ENCODE results near the gene ZNF438.
"Not testable (repeated sequence)": the region's sequence is repeated elsewhere in the genome, so short reads cannot be mapped to it uniquely, and the experiment has no call there.

The ZNF438 gene

GRCh38 chr10:30990351-30990750 is 41.3 kb downstream of the ZNF438 start:
- no peak for DNase-seq (ENCODE audit: low read depth in 3 of 3, low spot score in 1 of 3)

- no peak for DNase-seq (ENCODE audit: low read depth in 3 of 3, low spot score in 1 of 3)
These were observed 42.7 kb downstream of the ZNF438 start for GRCh38 chr10:30988831-30989435.

GRCh38 chr10:30987463-30987862 is 44.2 kb downstream of the ZNF438 start:
- no peak for DNase-seq (ENCODE audit: low read depth in 3 of 3, low spot score in 1 of 3)

DNA sequence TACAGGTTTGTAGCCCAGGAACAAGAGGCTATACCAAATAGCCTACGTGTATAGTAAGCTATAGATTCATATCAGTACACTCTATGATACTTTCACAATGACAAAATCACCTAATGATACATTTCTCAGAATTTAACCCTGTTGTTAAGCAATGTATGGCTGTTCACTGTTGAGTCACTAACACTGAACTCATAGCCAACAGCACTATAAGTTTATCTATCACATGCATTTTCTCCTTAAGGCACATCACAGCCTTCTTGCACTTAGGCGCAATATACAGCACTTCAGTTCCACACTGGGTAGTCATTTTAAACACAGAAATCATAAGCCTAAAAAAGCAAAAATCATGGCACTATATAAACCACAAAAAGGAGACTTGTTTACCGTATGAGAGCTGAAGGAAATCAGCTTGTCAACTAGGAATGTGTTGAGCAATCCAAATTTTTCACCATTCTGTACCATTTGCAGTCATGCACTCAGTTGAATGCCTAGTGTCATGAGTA is 45.6 kb downstream of the ZNF438 start:
- DNase-seq (ENCODE audit: low read depth in 3 of 3, low spot score in 1 of 3) = no peak

GRCh38 chr10:30985512-30985911 is 46.2 kb downstream of the ZNF438 start:
- DNase-seq (ENCODE audit: low read depth in 3 of 3, low spot score in 1 of 3) = no peak

GRCh38 chr10:30984563-30985328 is 46.9 kb downstream of the ZNF438 start:
- no peak for DNase-seq (ENCODE audit: low read depth in 3 of 3, low spot score in 1 of 3)

DNA sequence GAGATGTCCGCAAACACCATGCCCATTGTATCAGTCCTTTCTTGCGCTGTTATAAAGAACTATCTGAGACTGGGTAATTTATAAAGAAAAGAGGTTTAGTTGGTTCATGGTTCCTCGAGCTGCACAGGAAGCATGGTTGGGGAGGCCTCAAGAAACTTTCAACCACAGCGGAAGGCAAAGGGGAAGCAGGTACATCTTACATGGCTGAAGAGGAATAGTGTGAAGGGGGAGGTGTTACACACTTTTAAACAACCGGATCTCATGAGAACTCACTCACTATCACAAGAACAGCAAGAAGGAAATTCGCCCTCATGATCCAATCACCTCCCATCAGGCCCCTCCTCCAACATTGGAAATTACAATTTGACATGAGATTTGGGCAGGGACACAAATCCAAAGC is 48.5 kb downstream of the ZNF438 start:
- not testable (repeated sequence) for DNase-seq (ENCODE audit: low read depth in 3 of 3, low spot score in 1 of 3)

DNA sequence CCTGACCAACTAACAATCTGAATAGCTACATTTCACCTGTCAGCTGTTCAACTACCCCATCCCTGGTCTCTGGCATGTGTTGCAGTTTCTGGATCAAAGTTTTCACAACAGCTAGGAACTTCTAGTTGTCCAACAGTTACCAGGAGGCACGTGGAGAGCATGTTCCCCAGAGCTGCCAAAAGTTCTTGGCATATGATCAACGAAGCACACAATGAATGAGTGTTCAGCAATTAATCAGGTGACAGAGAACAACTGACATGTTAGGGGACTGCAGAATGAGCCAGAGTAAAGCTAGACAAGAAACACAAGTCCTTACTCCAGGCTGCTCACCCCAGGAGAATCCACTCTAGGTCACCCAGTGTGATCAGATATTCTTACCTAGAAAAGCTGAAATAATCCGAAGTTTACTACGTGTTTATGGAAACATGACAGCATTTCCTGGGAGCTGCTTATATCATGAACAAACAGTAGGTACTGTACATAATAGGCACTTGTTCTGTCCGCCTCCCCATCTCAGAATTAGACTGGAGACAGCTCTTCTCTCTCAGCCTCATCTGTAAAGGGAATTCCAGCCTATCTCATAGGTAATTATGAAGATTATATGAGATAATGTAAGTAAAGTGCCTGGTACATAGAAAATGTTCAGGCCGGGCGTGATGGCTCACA is 50.6 kb downstream of the ZNF438 start:
- DNase-seq (ENCODE audit: low read depth in 3 of 3, low spot score in 1 of 3) = no peak

- no peak for DNase-seq (ENCODE audit: low read depth in 3 of 3, low spot score in 1 of 3)
These were observed 51.7 kb downstream of the ZNF438 start for GRCh38 chr10:30979956-30980355.

- no peak for DNase-seq (ENCODE audit: low read depth in 3 of 3, low spot score in 1 of 3)
These were observed 52.8 kb downstream of the ZNF438 start for GRCh38 chr10:30978843-30979242.

DNA sequence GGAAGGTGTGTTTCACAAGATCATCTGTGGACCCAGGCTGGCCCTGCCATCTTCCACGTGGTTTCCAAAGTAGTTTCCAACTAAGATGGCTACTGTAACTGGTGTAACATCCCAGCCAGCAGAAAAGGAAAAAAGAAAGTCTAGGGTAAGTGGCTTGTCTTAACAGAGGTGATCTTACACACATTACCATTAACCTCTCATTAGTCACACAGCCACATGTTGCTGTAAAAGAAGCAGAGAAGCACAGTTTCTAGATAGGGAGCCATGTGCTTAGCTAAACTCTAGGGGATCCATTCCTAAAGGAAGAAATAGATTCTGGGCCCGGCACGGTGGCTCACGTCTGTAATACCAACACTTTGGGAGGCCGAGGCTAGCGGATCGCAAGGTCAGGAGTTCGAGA is 54.3 kb downstream of the ZNF438 start:
- no peak for DNase-seq (ENCODE audit: low read depth in 3 of 3, low spot score in 1 of 3)

- DNase-seq (ENCODE audit: low read depth in 3 of 3, low spot score in 1 of 3) = no peak
These were observed 56.8 kb downstream of the ZNF438 start for GRCh38 chr10:30974773-30975415.

GRCh38 chr10:30974355-30974754 is 57.3 kb downstream of the ZNF438 start:
- no peak for DNase-seq (ENCODE audit: low read depth in 3 of 3, low spot score in 1 of 3)

GRCh38 chr10:30973737-30974136 is 57.9 kb downstream of the ZNF438 start:
- no peak for DNase-seq (ENCODE audit: low read depth in 3 of 3, low spot score in 1 of 3)

DNA sequence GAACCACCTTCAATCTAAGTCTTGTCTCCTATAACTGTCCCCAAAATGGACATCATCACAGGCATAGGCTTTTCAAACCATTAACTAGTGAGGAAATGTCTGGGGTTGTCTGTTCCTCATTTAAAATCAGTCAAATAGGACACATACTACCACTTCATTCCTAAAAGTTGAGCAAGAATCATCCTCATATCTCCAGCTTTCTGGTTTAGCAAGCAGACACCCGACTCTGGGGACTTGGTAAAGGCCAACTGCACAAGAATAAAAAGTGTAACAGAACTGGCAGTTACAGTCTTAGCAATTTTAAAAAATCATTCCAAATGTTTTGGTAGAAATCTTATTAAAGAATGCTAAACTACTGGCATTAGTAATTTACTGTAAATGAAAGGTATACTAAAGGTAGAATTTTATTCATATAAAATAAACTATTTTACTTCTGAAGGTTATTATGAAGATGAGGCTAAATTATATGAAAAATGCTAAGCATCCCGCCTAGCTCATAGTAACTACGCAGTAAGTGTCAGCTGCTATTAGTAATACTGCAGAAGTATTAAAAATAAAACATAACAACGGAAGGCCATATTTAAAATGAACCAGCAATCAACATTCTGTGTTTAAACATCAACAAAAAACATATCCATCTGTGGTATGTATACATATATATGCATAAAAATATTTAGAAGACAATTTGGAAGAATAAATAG is 60.8 kb downstream of the ZNF438 start:
- no peak for DNase-seq (ENCODE audit: low read depth in 3 of 3, low spot score in 1 of 3)

DNA sequence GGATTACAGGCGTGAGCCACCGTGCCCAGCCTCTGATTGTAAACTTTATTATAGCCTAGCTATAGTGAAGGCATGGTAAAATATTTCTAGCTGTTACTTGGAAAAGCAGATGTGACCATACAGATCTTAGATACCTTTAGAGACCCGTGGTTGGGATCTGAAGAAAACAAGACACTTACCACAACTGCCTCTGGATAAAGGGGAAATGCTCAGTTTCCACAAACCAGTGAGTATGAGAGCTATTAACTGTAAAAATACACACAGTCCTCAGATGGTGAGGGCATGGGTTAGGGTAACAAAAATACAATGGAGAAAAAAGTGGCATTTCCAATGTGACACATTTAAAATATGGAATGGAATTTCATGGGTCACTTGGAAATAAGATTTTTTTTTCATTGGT is 63.0 kb downstream of the ZNF438 start:
- no peak for DNase-seq (ENCODE audit: low read depth in 3 of 3, low spot score in 1 of 3)

GRCh38 chr10:30967650-30968410 is 63.8 kb downstream of the ZNF438 start:
- DNase-seq (ENCODE audit: low read depth in 3 of 3, low spot score in 1 of 3) = no peak

DNA sequence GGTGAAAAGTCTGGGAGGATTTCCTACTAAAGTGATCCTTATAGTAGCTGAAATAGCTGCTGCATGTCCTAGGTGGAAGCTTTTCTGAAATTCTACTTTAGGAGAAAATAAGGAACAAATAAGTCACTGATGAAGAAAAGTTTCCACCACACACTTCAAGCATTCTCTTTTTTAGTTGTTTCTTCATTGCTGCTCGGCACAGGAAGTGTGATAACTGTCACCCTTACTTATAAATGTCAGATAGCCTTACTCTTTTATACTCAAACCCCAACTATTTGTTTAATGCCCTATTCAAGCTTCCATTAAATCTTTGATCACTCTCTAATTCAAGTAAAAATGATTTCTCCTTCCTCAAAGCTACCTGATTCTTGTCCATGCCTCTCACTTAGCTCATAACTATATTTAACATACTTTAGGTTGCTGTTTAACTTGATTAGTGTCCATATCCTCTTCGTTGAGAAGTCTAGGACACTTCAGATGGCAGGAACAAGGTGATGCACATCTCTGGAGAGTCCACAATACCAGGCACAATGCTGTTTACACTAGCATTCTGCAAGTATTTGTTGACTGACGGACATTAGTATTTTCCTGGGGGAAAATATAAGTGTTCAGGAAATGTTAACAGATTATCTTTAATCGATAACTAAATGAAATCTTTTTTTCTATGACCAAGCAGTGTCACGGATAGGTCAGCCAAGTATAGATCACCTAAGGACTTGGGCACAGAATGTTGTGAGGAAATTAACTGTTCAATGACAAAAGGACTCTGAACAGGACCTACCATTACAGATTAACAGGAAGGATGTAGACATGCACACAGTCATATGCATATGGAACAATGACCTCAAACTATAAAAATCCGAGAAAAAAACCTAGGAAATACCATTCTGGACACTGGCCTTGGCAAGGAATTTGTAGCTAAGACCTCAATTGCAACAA is 67.4 kb downstream of the ZNF438 start:
- DNase-seq (ENCODE audit: low read depth in 3 of 3, low spot score in 1 of 3) = no peak

DNA sequence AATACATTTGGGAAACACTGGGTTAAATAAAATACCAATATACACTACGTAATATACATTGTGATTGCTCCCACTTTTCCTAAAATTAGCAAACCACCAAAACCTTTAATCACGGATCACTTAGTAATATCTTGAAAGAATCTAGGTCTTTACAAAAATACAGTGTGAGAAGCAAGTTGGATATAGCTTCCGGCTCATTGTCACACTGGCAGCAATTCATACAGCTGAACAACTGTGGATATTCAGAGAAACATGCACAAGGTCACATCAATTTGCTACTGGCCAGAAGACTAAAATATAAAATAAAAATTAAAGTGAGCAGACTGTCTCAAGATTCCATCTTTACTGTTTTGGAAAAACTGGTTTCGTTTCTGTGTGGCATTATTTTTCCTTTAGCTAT is 69.1 kb downstream of the ZNF438 start:
- DNase-seq (ENCODE audit: low read depth in 3 of 3, low spot score in 1 of 3) = no peak
